ENCODE results near the gene TMEM192.

GRCh38 chr4:165115301-165115700, 2.6 kb upstream of the TMEM192 start:
- TF ChIP-seq YY1 (IDR thresholded peaks at IDR 0.05; ENCODE audit: insufficient read depth, insufficient read length): no peak
- TF ChIP-seq ZNF274 (IDR thresholded peaks at IDR 0.05; ENCODE audit: low read depth, low read length): no peak

All from NT2/D1 (cell line).